Fibroblast of lung (primary cell): ENCODE results near the gene SMAD2.

Experiments used
- EZH2 ChIP-seq: IDR thresholded peaks from 2 replicates; pipeline ENCODE4 v1.5.1; 2012; ENCODE audit warnings: low read length, control low read depth, mild to moderate bottlenecking; ENCODE audit errors: missing control alignments
- TF ChIP-seq, protein P1 (sequence below), 2 donors: IDR thresholded peaks in 1 of 2; conservative IDR thresholded peaks in 1 of 2; 1 replicate in 1 of 2; 2 replicates in 1 of 2; pipeline ENCODE4 v1.5.1; 2011 to 2012; ENCODE audit warnings: low read length in 2 of 2, control low read depth in 1 of 2, inconsistent platforms in 1 of 2, low read depth in 1 of 2, mild to moderate bottlenecking in 1 of 2

DNA sequence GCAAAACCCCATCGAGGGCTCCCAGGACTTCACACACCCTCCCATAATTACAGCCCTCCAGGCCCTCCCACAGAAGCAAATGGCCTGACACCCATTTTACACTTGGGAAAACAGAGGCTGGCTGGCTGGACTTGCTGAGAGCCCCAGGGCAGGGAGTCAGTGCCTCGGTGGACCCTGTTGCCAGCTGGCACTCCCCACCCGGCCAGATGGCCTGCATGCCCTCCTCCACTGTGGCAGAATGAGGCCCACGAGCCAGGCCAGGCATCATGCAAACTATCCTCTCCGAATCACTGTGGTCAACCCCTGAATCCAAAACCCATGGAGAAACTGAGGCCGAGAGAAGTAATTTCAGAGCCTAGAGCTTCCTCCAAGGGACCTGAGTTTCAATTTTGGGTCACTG, 129.7 kb downstream of the SMAD2 start:
- TF ChIP-seq, protein P1, sequence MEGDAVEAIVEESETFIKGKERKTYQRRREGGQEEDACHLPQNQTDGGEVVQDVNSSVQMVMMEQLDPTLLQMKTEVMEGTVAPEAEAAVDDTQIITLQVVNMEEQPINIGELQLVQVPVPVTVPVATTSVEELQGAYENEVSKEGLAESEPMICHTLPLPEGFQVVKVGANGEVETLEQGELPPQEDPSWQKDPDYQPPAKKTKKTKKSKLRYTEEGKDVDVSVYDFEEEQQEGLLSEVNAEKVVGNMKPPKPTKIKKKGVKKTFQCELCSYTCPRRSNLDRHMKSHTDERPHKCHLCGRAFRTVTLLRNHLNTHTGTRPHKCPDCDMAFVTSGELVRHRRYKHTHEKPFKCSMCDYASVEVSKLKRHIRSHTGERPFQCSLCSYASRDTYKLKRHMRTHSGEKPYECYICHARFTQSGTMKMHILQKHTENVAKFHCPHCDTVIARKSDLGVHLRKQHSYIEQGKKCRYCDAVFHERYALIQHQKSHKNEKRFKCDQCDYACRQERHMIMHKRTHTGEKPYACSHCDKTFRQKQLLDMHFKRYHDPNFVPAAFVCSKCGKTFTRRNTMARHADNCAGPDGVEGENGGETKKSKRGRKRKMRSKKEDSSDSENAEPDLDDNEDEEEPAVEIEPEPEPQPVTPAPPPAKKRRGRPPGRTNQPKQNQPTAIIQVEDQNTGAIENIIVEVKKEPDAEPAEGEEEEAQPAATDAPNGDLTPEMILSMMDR (conservative IDR thresholded peaks at IDR 0.05 in 1 of 2, IDR thresholded peaks at IDR 0.05 in 1 of 2; ENCODE audit: low read depth in 1 of 2, low read length in 2 of 2) = no peak
- no peak for TF ChIP-seq EZH2
